ENCODE measurements around the gene UTP20.
"Not testable (repeated sequence)": the region's sequence is repeated elsewhere in the genome, so short reads cannot be mapped to it uniquely, and the experiment has no call there.

DNA sequence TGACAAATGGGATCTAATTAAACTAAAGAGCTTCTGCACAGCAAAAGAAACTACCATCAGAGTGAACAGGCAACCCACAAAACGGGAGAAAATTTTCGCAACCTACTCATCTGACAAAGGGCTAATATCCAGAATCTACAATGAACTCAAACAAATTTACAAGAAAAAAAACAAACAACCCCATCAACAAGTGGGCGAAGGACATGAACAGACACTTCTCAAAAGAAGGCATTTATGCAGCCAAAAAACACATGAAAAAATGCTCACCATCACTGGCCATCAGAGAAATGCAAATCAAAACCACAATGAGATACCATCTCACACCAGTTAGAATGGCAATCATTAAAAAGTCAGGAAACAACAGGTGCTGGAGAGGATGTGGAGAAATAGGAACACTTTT, 111.3 kb downstream of the UTP20 start:
- not testable (repeated sequence) for TF ChIP-seq CTCF (IDR thresholded peaks at IDR 0.05; ENCODE audit: low read depth, low read length, missing input control); TAF1 (conservative IDR thresholded peaks at IDR 0.05); GABPA (IDR thresholded peaks at IDR 0.05 in 1 of 2, conservative IDR thresholded peaks at IDR 0.05 in 1 of 2); SP1 (IDR thresholded peaks at IDR 0.05); RAD21 (IDR thresholded peaks at IDR 0.05)
- TF ChIP-seq, protein P1, sequence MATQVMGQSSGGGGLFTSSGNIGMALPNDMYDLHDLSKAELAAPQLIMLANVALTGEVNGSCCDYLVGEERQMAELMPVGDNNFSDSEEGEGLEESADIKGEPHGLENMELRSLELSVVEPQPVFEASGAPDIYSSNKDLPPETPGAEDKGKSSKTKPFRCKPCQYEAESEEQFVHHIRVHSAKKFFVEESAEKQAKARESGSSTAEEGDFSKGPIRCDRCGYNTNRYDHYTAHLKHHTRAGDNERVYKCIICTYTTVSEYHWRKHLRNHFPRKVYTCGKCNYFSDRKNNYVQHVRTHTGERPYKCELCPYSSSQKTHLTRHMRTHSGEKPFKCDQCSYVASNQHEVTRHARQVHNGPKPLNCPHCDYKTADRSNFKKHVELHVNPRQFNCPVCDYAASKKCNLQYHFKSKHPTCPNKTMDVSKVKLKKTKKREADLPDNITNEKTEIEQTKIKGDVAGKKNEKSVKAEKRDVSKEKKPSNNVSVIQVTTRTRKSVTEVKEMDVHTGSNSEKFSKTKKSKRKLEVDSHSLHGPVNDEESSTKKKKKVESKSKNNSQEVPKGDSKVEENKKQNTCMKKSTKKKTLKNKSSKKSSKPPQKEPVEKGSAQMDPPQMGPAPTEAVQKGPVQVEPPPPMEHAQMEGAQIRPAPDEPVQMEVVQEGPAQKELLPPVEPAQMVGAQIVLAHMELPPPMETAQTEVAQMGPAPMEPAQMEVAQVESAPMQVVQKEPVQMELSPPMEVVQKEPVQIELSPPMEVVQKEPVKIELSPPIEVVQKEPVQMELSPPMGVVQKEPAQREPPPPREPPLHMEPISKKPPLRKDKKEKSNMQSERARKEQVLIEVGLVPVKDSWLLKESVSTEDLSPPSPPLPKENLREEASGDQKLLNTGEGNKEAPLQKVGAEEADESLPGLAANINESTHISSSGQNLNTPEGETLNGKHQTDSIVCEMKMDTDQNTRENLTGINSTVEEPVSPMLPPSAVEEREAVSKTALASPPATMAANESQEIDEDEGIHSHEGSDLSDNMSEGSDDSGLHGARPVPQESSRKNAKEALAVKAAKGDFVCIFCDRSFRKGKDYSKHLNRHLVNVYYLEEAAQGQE (IDR thresholded peaks at IDR 0.05) = not testable (repeated sequence)
